Thyroid gland (tissue), 4 donors: ENCODE measurements around the gene RNF220. TPM values are rescaled to one million over a fixed set of nuclear protein-coding genes. Genes with fewer than 3 reads are reported as not detected.

ENCODE experiments used
- DNase-seq, 2 donors: peaks; one replicate each; pipeline ENCODE4 v3.0.0-alpha.2; 2019
- H3K27ac ChIP-seq, 3 donors: fragments of 200-600 bp; sonication (generic); 1 replicate in 2 of 3; 2 replicates in 1 of 3; pipeline ENCODE4 v1.5.1; 2016 to 2019; ENCODE audit warnings: mild to moderate bottlenecking in 1 of 3, moderate library complexity in 1 of 3
- H3K27me3 ChIP-seq: fragments of 200-600 bp; sonication (generic); one replicate; pipeline ENCODE4 v1.5.1; 2019
- H3K36me3 ChIP-seq, 2 donors: fragments of 200-600 bp; sonication (generic); one replicate each; pipeline ENCODE4 v1.5.1; 2016 to 2019
- H3K4me1 ChIP-seq, 2 donors: fragments of 200-600 bp; sonication (generic); one replicate each; pipeline ENCODE4 v1.5.1; 2017 to 2019
- H3K4me3 ChIP-seq, 3 donors: fragments of 200-600 bp; sonication (generic); replicated peaks in 1 of 3; 1 replicate in 2 of 3; 2 replicates in 1 of 3; pipeline ENCODE4 v1.5.1; 2016; ENCODE audit warnings: mild to moderate bottlenecking in 1 of 3
- H3K9me3 ChIP-seq: fragments of 200-600 bp; sonication (generic); one replicate; pipeline ENCODE4 v1.5.1; 2017
- POLR2A ChIP-seq, 2 donors: fragments of 450-650 bp; IDR thresholded peaks; one replicate each; pipeline ENCODE4 v1.6.1; 2017; ENCODE audit warnings: antibody characterized with exemption in 2 of 2, mild to moderate bottlenecking in 2 of 2, moderate library complexity in 1 of 2
- WGBS, 2 donors: methylation state at CpG; one replicate each; pipeline ENCODE4 v1.1.5; 2017; 5-methylcytosine and 5-hydroxymethylcytosine counted together
- intact Hi-C: fragments of 100-400 bp; cut with DNase I; formaldehyde crosslinking; loops from one replicate; pipeline ENCODE4 v1.15.1; 2023
- total RNA-seq, 4 donors: library from RNA; depleted of rRNA; stranded (reverse); fragments of >200 nt; gene quantifications; one replicate each; pipeline ENCODE4 v1.2.3, GENCODE V29; 2016
- TF ChIP-seq, protein P1 (sequence below), 6 experiments: fragments of 200-600 bp in 3 of 6; fragments of 450-650 bp in 3 of 6; sonication (generic) in 3 of 6; IDR thresholded peaks; one replicate each; pipeline ENCODE4 v1.5.1; 2016 to 2019; ENCODE audit warnings: antibody characterized with exemption in 6 of 6, mild to moderate bottlenecking in 2 of 6, inconsistent platforms in 1 of 6, moderate library complexity in 1 of 6

RNF220 gene
- total RNA-seq, 4 donors from 2014 or later: 88.7 to 117 (median 102) TPM

GRCh38 chr1:44653107-44653964 lies 248.3 kb downstream of the RNF220 start:
- no peaks in the 10 kb centered on the region for H3K9me3 ChIP-seq
- intact Hi-C loops: no loop called here
- no peak for DNase-seq
- no peaks in the 10 kb centered on the region for H3K27me3 ChIP-seq
- TF ChIP-seq, protein P1, sequence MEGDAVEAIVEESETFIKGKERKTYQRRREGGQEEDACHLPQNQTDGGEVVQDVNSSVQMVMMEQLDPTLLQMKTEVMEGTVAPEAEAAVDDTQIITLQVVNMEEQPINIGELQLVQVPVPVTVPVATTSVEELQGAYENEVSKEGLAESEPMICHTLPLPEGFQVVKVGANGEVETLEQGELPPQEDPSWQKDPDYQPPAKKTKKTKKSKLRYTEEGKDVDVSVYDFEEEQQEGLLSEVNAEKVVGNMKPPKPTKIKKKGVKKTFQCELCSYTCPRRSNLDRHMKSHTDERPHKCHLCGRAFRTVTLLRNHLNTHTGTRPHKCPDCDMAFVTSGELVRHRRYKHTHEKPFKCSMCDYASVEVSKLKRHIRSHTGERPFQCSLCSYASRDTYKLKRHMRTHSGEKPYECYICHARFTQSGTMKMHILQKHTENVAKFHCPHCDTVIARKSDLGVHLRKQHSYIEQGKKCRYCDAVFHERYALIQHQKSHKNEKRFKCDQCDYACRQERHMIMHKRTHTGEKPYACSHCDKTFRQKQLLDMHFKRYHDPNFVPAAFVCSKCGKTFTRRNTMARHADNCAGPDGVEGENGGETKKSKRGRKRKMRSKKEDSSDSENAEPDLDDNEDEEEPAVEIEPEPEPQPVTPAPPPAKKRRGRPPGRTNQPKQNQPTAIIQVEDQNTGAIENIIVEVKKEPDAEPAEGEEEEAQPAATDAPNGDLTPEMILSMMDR (IDR thresholded peaks at IDR 0.05): peak in 1 of 6 experiments; percentile 12
- TF ChIP-seq POLR2A (IDR thresholded peaks at IDR 0.05): no peak
- 58 to 77% methylated on average over 9 to 11 of the region's 11 CpGs for WGBS, 2 donors
- no peak overlapping the region for H3K27ac ChIP-seq
- H3K4me3 ChIP-seq: no peak overlapping the region
- H3K4me1 ChIP-seq: no peaks in the 10 kb centered on the region
- H3K36me3 ChIP-seq: peaks cover 24 to 27% of the 10 kb centered on the region in 2 donors

DNA sequence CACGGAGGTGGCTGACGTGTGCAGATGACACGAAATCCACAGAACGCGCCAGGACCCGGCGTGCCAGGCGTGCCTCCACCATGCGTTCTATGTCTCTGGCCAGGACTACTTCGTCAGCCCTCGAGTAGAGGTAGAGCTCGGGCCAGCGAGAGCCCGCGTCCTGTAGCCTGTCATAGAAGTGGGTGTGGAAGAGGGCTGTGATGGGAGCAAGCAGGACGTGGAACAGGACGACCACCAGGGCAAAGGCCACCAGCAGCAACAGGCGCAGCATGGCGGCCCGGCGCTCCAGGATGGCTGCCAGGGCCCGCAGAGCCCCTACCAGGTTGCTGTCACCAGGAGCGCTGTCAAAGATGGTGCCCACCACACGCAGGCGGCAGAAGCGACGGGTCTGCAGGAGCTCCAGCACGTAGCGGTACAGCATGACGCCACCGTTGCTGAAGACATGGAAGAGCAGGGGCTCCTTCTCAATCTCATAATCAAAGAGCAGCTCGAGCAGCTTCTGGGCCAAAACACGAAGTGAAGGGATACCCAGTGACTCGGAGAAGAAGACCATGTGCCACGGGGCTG lies 249.6 kb downstream of the RNF220 start:
- Histone ChIP-seq H3K4me1 (no peaks in the 10 kb centered on the region), H3K36me3 (peaks cover 14 to 16% of the 10 kb centered on the region in 2 donors), H3K4me3 (no peak overlapping the region), H3K27ac (no peak overlapping the region), H3K9me3 (no peaks in the 10 kb centered on the region), H3K27me3 (no peaks in the 10 kb centered on the region)
- intact Hi-C loops: no loop called here
- 93 to 96% methylated on average over 35 of the region's 35 CpGs for WGBS, 2 donors
- no peak for TF ChIP-seq POLR2A (IDR thresholded peaks at IDR 0.05)
- TF ChIP-seq, protein P1 (IDR thresholded peaks at IDR 0.05): no peak
- DNase-seq: no peak

DNA sequence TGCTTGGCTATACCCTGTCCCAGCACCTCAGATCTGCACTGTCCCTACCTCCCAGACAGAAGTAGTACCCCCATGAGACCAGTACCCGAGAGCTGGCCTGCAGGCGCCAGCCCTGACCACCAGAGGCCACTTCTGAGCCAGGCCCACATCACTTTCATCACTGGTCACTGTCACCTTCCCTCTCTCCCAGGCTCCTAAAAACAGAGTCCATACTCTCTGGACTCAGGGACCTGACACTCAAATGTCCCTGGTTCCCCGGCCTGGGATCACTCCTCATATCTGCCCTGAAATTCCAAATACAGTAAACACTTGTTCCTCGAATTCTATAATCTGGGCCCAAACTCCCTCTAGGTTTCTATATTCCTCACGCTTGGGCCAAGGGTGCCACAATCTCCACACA lies 250.6 kb downstream of the RNF220 start:
- intact Hi-C loops: no loop called here
- Histone ChIP-seq H3K9me3 (no peaks in the 10 kb centered on the region), H3K27ac (no peak overlapping the region), H3K27me3 (no peaks in the 10 kb centered on the region), H3K4me3 (no peak overlapping the region), H3K4me1 (peaks cover 0 to 7% of the 10 kb centered on the region in 2 donors), H3K36me3 (peaks cover 5 to 7% of the 10 kb centered on the region in 2 donors)
- WGBS, 2 donors: 61 to 79% methylated on average over 4 to 5 of the region's 5 CpGs
- TF ChIP-seq POLR2A (IDR thresholded peaks at IDR 0.05): no peak
- TF ChIP-seq, protein P1 (IDR thresholded peaks at IDR 0.05): peak in 5 of 6 experiments; percentile 14 to 64 (median 31)
- no peak for DNase-seq

GRCh38 chr1:44659566-44659965 lies 254.5 kb downstream of the RNF220 start:
- no peaks in the 10 kb centered on the region for H3K9me3 ChIP-seq
- no peaks in the 10 kb centered on the region for H3K27me3 ChIP-seq
- WGBS, 2 donors: 96 to 98% methylated on average over 4 of the region's 4 CpGs
- no peak overlapping the region for H3K4me3 ChIP-seq
- intact Hi-C loops: no loop called here
- H3K4me1 ChIP-seq: peaks cover 0 to 13% of the 10 kb centered on the region in 2 donors
- DNase-seq: no peak
- H3K27ac ChIP-seq: no peak overlapping the region
- no peak for TF ChIP-seq POLR2A (IDR thresholded peaks at IDR 0.05)
- TF ChIP-seq, protein P1 (IDR thresholded peaks at IDR 0.05): no peak
- no peaks in the 10 kb centered on the region for H3K36me3 ChIP-seq

- Histone ChIP-seq H3K4me1 (peaks cover 0 to 13% of the 10 kb centered on the region in 2 donors), H3K4me3 (no peak overlapping the region), H3K36me3 (no peaks in the 10 kb centered on the region), H3K27ac (no peak overlapping the region), H3K9me3 (no peaks in the 10 kb centered on the region), H3K27me3 (no peaks in the 10 kb centered on the region)
- TF ChIP-seq POLR2A (IDR thresholded peaks at IDR 0.05): no peak
- DNase-seq: peak; percentile 95 to 96
- 20 to 40% methylated on average over 4 to 9 of the region's 9 CpGs for WGBS, 2 donors
- intact Hi-C loops: no loop called here
These were observed 255.1 kb downstream of the RNF220 start for GRCh38 chr1:44660176-44660575.
